Pons (tissue), 1 donor: ENCODE measurements around the gene ESCO1.

Experiments used
- DNase-seq: peaks from one replicate; pipeline ENCODE4 v3.0.0-alpha.2; 2016; ENCODE audit warnings: low spot score

The ESCO1 gene

GRCh38 chr18:21489919-21490495 is 110.5 kb downstream of the ESCO1 start:
- no peak for DNase-seq

DNA sequence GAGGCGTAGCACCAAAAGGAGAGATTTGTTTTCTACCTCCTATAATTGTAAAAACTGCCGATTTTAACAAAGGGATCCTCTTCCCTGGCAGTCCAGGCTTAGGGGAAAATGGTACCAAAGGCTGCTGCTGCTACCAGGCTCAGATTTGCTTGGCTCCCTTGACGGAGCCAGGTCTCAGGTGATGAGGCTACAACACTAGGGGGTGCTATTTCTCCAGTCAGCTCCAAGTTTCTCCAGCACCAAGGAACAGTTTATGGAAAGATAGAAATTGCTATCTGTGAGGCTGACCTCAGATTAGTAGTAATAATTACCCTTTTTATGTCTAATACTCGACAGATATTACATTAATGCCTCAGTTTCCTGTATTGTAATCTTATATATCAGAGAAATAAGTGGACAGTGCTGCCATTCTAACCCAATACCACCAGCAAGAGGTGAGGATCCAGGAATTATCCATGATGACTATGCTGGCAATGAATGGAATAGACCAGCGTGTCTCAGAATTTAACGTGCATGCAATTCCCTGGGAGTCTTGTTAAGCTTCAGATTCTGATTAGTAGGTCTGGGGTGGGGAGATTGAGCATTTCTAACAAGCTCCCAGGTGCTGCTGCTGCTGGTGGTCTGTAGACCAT is 111.3 kb downstream of the ESCO1 start:
- peak; percentile 60 for DNase-seq

GRCh38 chr18:21486905-21487437 is 113.5 kb downstream of the ESCO1 start:
- no peak for DNase-seq

- no peak for DNase-seq
These were observed 115.5 kb downstream of the ESCO1 start for GRCh38 chr18:21484851-21485636.

DNA sequence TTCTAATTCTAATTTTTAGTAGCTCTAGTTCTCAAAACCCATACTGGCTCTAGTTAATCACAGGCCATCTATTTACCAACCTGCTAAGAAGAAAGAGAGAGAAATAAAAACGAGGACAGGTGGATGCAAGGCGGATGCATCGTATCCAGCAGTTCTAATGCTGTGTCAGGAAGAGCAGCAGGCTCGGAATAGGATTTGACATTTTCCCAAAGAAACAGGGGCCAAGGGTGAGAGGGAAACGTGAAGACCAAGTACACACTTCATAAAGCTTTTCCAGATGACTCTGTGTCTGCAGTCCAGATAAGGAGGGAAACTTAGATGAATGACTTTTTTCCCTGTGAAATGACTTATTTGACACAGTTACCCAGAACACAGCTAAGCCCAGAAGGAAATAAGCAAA is 117.5 kb downstream of the ESCO1 start:
- no peak for DNase-seq

DNA sequence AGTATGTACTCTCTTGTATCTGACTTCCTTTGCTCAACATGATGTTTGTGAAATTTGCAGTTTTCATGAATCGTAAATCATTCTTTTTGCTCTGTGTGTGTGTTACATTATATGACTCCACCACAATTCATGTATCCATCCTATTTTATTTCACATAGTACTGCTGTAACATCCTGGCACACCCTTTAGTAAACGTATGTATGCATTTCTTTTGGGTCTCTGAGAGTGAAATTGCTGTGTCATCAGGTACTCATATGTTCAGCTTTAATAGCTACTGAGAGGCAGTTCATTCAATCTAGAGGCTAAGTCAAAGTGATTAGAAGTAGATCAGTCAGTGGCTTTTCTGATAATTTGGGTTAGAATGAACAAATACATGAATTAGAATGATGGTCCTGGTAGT is 118.8 kb downstream of the ESCO1 start:
- DNase-seq = no peak

GRCh38 chr18:21479721-21480120 is 120.8 kb downstream of the ESCO1 start:
- DNase-seq = no peak
